Endothelial cell of umbilical vein (primary cell): ENCODE measurements around the gene DMD. TPM values are rescaled to one million over a fixed set of nuclear protein-coding genes. Genes with fewer than 3 reads are reported as not detected.

Experiments used
- BruUV-seq: library from RNA; stranded (reverse); fragments of 400-500 nt; replicated peaks from 2 replicates; lab custom pipeline; 2021; lab: Mats Ljungman, UMichigan
- CTCF ChIA-PET: fragments of 300-600, 350-600 bp; sonication (Branson Sonifier 250); formaldehyde crosslinking; loops from one replicate; lab custom pipeline; 2021; ENCODE audit warnings: antibody characterized with exemption, inconsistent platforms; lab: Charles Lee
- POLR2A ChIA-PET: fragments of 300-600, 350-600 bp; sonication (Branson Sonifier 250); formaldehyde crosslinking; loops from one replicate; lab custom pipeline; 2021; ENCODE audit warnings: antibody characterized with exemption, inconsistent platforms; lab: Charles Lee
- DNase-seq: peaks from one replicate; pipeline ENCODE4 v3.0.0-alpha.2; 2011; ENCODE audit warnings: low read depth, low spot score
- FAIRE-seq: peaks from 2 replicates; lab custom pipeline; 2011; peaks lifted over from hg19 to GRCh38; lab: Jason Lieb, UNC
- H2AFZ ChIP-seq: 2 replicates; pipeline ENCODE4 v1.6.0; 2012; ENCODE audit warnings: low read depth, low read length, control low read depth, inconsistent platforms
- H3K27ac ChIP-seq: 2 replicates; pipeline ENCODE4 v1.5.1; 2011; ENCODE audit warnings: low read depth, mild to moderate bottlenecking, control low read depth, low read length, moderate library complexity; ENCODE audit not compliant: insufficient read depth
- H3K27me3 ChIP-seq, 2 experiments: 2 replicates each; pipeline versions ENCODE4 v1.6.0 to v1.6.1; 2011; ENCODE audit warnings: low read length in 2 of 2, mixed read lengths in 1 of 2; ENCODE audit not compliant: control insufficient read depth in 2 of 2, insufficient read depth in 2 of 2
- H3K36me3 ChIP-seq, 2 experiments: 2 replicates in 1 of 2; 3 replicates in 1 of 2; pipeline ENCODE4 v1.5.1; 2011; ENCODE audit warnings: low read length in 2 of 2, mild to moderate bottlenecking in 1 of 2, moderate library complexity in 1 of 2; ENCODE audit not compliant: control insufficient read depth in 2 of 2, insufficient read depth in 2 of 2; ENCODE audit errors: extremely low read depth in 1 of 2
- H3K4me1 ChIP-seq: 3 replicates; pipeline ENCODE4 v1.5.1; 2011; ENCODE audit warnings: mild to moderate bottlenecking, low read length; ENCODE audit not compliant: control insufficient read depth, insufficient read depth; ENCODE audit errors: extremely low read depth
- H3K4me2 ChIP-seq: 2 replicates; pipeline ENCODE4 v1.6.1; 2011; ENCODE audit warnings: low read length, control low read depth, mixed read lengths; ENCODE audit not compliant: insufficient read depth
- H3K4me3 ChIP-seq, 3 experiments: fragments of 200-600 bp in 1 of 3; sonication (generic), shearing (Covaris generic) in 1 of 3; replicated peaks in 1 of 3; 2 replicates each; pipeline ENCODE4 v1.5.1; 2011 to 2016; ENCODE audit warnings: control low read depth in 3 of 3, low read length in 3 of 3, mild to moderate bottlenecking in 2 of 3, inconsistent platforms in 1 of 3, low read depth in 1 of 3, moderate library complexity in 1 of 3; ENCODE audit not compliant: insufficient read depth in 1 of 3
- H3K79me2 ChIP-seq: 2 replicates; pipeline ENCODE4 v1.6.0; 2012; ENCODE audit warnings: low read length, inconsistent platforms; ENCODE audit not compliant: control insufficient read depth, insufficient read depth
- H3K9ac ChIP-seq: replicated peaks from 2 replicates; pipeline ENCODE3; 2011; ENCODE audit warnings: low read length, control low read depth; ENCODE audit not compliant: insufficient read depth; ENCODE audit errors: extremely low read depth
- H3K9me1 ChIP-seq: replicated peaks from 3 replicates; pipeline ENCODE4 v1.6.0; 2011; ENCODE audit warnings: mild to moderate bottlenecking, low read length; ENCODE audit not compliant: control insufficient read depth, insufficient read depth; ENCODE audit errors: extremely low read depth
- H3K9me3 ChIP-seq: replicated peaks from 2 replicates; pipeline ENCODE4 v1.5.1; 2012; ENCODE audit warnings: low read length, inconsistent platforms; ENCODE audit not compliant: control insufficient read depth, insufficient read depth
- H4K20me1 ChIP-seq: replicated peaks from 2 replicates; pipeline ENCODE3; 2011; ENCODE audit warnings: mild to moderate bottlenecking, low read length; ENCODE audit not compliant: control insufficient read depth, insufficient read depth; ENCODE audit errors: extremely low read depth
- CTCF ChIP-seq, 2 donors: IDR thresholded peaks; 1 replicate in 1 of 2; 2 replicates in 1 of 2; pipeline ENCODE4 v1.5.1; 2011; ENCODE audit warnings: low read length in 2 of 2, mild to moderate bottlenecking in 2 of 2, moderate library complexity in 2 of 2, control low read depth in 1 of 2, inconsistent platforms in 1 of 2, low read depth in 1 of 2; ENCODE audit not compliant: insufficient read depth in 1 of 2; ENCODE audit errors: extremely low read depth in 1 of 2
- EZH2 ChIP-seq: IDR thresholded peaks from 2 replicates; pipeline ENCODE4 v1.6.1; 2012; ENCODE audit warnings: borderline replicate concordance, low read depth, mild to moderate bottlenecking, moderate library complexity, low read length, inconsistent platforms; ENCODE audit not compliant: severe bottlenecking
- FOS ChIP-seq: IDR thresholded peaks from 2 replicates; pipeline ENCODE4 v1.6.1; 2011; ENCODE audit warnings: mild to moderate bottlenecking, low read length, moderate library complexity, borderline replicate concordance; ENCODE audit not compliant: insufficient read depth
- GATA2 ChIP-seq: IDR thresholded peaks from 2 replicates; pipeline ENCODE4 v1.7.0; 2011; ENCODE audit warnings: low read depth, mild to moderate bottlenecking, moderate library complexity, mixed read lengths, low read length; ENCODE audit not compliant: insufficient read length, insufficient read depth
- JUN ChIP-seq: IDR thresholded peaks from 2 replicates; pipeline ENCODE4 v1.6.1; 2011; ENCODE audit warnings: borderline replicate concordance, low read depth; ENCODE audit not compliant: insufficient read length, insufficient read depth
- MAX ChIP-seq: IDR thresholded peaks from 2 replicates; pipeline ENCODE4 v1.6.1; 2011; ENCODE audit not compliant: insufficient read depth, insufficient read length
- MYC ChIP-seq: IDR thresholded peaks from one replicate; pipeline ENCODE4 v1.6.1; 2011; ENCODE audit warnings: mild to moderate bottlenecking, low read depth, low read length
- POLR2A ChIP-seq: IDR thresholded peaks from 2 replicates; pipeline ENCODE4 v1.6.1; 2012; ENCODE audit warnings: low read depth, mild to moderate bottlenecking, control low read depth, low read length
- POLR2AphosphoS5 ChIP-seq: IDR thresholded peaks from 2 replicates; pipeline ENCODE4 v1.6.1; 2012; ENCODE audit warnings: low read depth, mild to moderate bottlenecking, control low read depth, low read length, moderate library complexity; ENCODE audit not compliant: insufficient read depth
- dilution Hi-C: fragments of 300-500 bp; cut with MboI; formaldehyde crosslinking; loops from one replicate; pipeline ENCODE4 v1.15.0; 2019; ENCODE audit warnings: low sequenced_read_pairs; ENCODE audit not compliant: extremely low pct_ligation_motif_present
- intact Hi-C: fragments of 100-400 bp; cut with micrococcal nuclease; formaldehyde crosslinking; loops from one replicate; pipeline ENCODE4 v1.10.0; 2022
- polyA plus RNA-seq, 4 experiments: library from polyadenylated mRNA; depleted of rRNA in 3 of 4; stranded (reverse) in 3 of 4; unstranded in 1 of 4; fragments of >200 nt; gene quantifications; 2 replicates each; pipeline versions ENCODE4 v1.2.1 to v1.2.3, GENCODE V29; 2011 to 2012; ENCODE audit warnings: missing spikeins in 1 of 4
- total RNA-seq: library from RNA; stranded (reverse); gene quantifications from 2 replicates; pipeline ENCODE4 v1.2.3, GENCODE V29; 2021

Gene DMD
- total and polyA plus RNA-seq, 2 donors (not counting 3 experiments of a cell fraction or from before 2014, with no cell fraction given) = 7.3 to 9.0 TPM

GRCh38 chrX:31115398-31115797 is 2096.0 kb downstream of the DMD start:
- no peak for DNase-seq

More at GRCh38 chrX:31115398-31115797, 2096.0 kb downstream of the DMD start:
- BruUV-seq = no TSS peak
- Histone ChIP-seq H3K4me3 (no peak overlapping the region), H3K9me3 (no peaks in the 10 kb centered on the region), H3K27ac (no peak overlapping the region), H3K4me1 (no peaks in the 10 kb centered on the region), H3K79me2 (no peaks in the 10 kb centered on the region), H2AFZ (no peak overlapping the region), H3K27me3 (no peaks in the 10 kb centered on the region), H3K36me3 (no peaks in the 10 kb centered on the region), H3K9me1 (no peaks in the 10 kb centered on the region), H3K4me2 (no peak overlapping the region), H3K9ac (no peak overlapping the region), H4K20me1 (no peaks in the 10 kb centered on the region)
- ChIA-PET CTCF (no interaction called here), POLR2A (no interaction called here)
- TF ChIP-seq CTCF (IDR thresholded peaks at IDR 0.05; ENCODE audit: extremely low read depth in 1 of 2, insufficient read depth in 1 of 2, low read depth in 1 of 2, low read length in 2 of 2) (no peak), MYC (no peak), POLR2AphosphoS5 (no peak), GATA2 (no peak), MAX (no peak), EZH2 (no peak), POLR2A (no peak), FOS (no peak), JUN (no peak)
- dilution Hi-C loops = no loop called here
- peak; percentile 35 for FAIRE-seq
- intact Hi-C loops = no loop called here
